Activated naive CD4-positive, alpha-beta T cell treated with anti-CD3 and anti-CD28 coated beads, Interleukin-2, amount 50 U/mL, for 24 hours (primary cell): ENCODE results near the gene KLK4.
"Not testable (repeated sequence)": the region's sequence is repeated elsewhere in the genome, so short reads cannot be mapped to it uniquely, and the experiment has no call there.

Experiments used
- H3K27ac Mint-ChIP-seq: one replicate; pipeline ENCODE4 v1.8.0; 2021; ENCODE audit warnings: mild to moderate bottlenecking, mixed read lengths
- H3K27me3 Mint-ChIP-seq: one replicate; pipeline ENCODE4 v1.8.0; 2021; ENCODE audit warnings: mixed read lengths
- H3K36me3 Mint-ChIP-seq: one replicate; pipeline ENCODE4 v1.8.0; 2021; ENCODE audit warnings: mixed read lengths
- H3K4me1 Mint-ChIP-seq: one replicate; pipeline ENCODE4 v1.8.0; 2021; ENCODE audit warnings: mixed read lengths
- H3K4me3 Mint-ChIP-seq: one replicate; pipeline ENCODE4 v1.8.0; 2021; ENCODE audit warnings: mild to moderate bottlenecking, mixed read lengths
- H3K9me3 Mint-ChIP-seq: one replicate; pipeline ENCODE4 v1.8.0; 2021; ENCODE audit warnings: mixed read lengths

KLK4 gene

DNA sequence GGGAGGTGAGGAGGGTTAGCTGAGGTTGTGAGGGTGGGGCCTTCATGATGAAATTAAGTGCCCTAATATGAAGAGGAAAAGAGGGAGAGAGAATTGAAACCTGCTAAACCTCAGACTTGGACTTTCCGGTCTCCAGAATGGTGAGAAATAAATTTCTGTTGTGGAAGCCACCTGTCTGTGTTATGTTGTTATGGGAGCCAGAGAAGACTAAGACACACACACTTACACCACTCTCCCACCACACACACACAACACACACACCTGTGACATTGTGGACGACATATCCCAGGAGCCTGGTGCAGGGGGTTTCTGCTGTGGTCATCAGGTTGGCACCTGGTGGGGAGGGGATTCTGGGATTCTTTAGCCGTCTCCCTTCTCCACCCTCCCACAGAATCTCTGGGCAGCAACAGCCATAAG lies 14.0 kb downstream of the KLK4 start:
- no peaks in the 10 kb centered on the region for H3K9me3 Mint-ChIP-seq
- H3K36me3 Mint-ChIP-seq: no peaks in the 10 kb centered on the region
- peaks cover 10% of the 10 kb centered on the region for H3K27me3 Mint-ChIP-seq
- no peaks in the 10 kb centered on the region for H3K4me1 Mint-ChIP-seq
- no peak overlapping the region for H3K4me3 Mint-ChIP-seq
- H3K27ac Mint-ChIP-seq: no peak overlapping the region

DNA sequence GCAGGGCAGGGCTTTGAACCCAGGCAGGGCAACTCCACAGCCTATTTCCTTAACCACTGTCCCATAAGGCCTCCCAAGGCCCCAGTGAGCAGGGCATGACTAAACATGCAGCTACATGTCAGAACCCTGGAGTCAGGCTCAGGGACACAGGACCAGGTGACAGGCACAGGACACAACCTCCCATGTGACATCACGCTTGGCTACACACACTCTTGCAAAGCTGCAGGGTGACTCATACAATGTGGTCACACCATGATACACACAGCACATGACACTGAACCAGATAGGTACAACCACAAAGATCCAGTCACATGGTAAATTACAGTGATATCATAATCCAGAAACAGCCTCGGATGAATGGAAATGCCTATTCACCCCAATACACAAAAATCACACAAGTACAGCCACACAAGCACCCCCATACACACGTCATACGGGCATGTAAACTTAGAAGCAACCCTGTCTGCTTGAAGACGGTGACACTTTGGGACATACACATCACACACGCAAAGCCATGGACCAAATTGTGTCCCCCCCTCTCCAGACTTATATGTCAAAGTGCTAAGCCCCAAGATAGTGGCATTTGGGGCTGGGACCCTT lies 14.5 kb downstream of the KLK4 start:
- no peak overlapping the region for H3K27ac Mint-ChIP-seq

DNA sequence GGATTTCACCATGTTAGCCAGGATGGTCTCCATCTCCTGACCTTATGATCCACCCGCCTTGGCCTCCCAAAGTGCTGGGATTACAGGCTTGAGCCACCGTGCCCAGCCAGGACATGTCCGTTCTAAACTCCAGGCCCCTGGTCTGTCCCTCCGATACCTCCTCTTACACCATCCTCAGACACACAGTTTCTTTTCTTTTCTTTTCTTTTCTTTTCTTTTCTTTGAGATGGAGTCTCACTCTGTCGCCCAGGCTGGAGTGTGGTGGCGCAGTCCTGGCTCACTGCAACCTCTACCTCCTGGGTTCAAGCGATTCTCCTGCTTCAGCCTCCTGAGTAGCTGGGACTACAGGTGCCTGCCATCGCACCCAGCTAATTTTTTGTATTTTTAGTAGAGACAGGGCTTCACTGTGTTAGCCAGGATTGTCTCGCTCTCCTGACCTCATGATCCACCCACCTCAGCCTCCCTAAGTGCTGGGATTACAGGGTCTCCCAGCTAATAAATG lies 15.1 kb downstream of the KLK4 start:
- H3K27me3 Mint-ChIP-seq, H3K4me1 Mint-ChIP-seq, H3K27ac Mint-ChIP-seq, H3K4me3 Mint-ChIP-seq, H3K9me3 Mint-ChIP-seq, H3K36me3 Mint-ChIP-seq: not testable (repeated sequence)

More for the DNA sequence above, 14.5 kb downstream of the KLK4 start:
- no peaks in the 10 kb centered on the region for H3K9me3 Mint-ChIP-seq
- H3K4me3 Mint-ChIP-seq: no peak overlapping the region
- H3K4me1 Mint-ChIP-seq: no peaks in the 10 kb centered on the region
- peaks cover 10% of the 10 kb centered on the region for H3K27me3 Mint-ChIP-seq
- H3K36me3 Mint-ChIP-seq: no peaks in the 10 kb centered on the region

DNA sequence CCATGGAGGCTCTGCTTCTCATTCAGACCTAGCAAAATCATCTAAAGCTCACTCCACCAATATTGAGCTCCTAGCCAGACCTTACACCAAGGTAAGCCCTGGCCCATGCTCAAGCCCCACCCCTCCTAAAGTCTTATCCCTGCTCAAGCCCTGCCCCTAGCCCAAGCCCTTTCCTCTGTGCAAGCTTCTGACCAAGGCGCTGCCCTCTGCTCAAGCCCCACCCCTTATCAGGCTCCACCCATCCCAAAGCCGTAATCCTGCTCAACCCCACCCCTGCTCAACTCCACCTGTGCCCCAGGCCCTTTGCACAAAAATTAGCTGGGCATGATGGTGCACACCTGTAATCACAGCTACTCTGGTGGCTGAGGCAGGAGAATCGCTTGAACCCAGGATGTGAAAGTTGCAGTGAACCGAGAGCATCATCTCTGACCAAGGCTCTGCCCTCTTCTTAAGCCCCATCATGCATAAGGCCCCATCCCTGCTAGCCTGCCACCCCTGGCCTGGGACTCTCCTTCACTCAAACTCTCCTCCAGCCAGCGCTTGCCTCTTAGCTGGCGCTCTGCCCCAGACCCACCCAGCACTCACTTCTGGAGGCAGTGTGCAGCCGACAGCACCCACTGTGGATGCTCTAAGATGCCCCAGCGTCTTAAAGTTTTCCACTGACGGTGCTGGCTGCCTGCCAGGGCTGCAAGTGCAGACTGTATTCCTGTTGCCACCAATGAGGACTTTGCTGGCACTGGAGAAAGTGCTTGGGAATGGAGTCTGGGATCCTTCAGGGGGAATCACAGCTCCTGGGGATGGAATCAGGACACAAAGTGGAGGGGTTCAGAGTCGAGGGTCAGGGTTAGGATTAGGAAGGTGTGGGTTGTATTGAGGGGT lies 16.5 kb downstream of the KLK4 start:
- Mint-ChIP-seq H3K9me3 (no peaks in the 10 kb centered on the region), H3K4me3 (no peak overlapping the region), H3K36me3 (no peaks in the 10 kb centered on the region), H3K4me1 (no peaks in the 10 kb centered on the region), H3K27me3 (peaks cover 11% of the 10 kb centered on the region), H3K27ac (no peak overlapping the region)

DNA sequence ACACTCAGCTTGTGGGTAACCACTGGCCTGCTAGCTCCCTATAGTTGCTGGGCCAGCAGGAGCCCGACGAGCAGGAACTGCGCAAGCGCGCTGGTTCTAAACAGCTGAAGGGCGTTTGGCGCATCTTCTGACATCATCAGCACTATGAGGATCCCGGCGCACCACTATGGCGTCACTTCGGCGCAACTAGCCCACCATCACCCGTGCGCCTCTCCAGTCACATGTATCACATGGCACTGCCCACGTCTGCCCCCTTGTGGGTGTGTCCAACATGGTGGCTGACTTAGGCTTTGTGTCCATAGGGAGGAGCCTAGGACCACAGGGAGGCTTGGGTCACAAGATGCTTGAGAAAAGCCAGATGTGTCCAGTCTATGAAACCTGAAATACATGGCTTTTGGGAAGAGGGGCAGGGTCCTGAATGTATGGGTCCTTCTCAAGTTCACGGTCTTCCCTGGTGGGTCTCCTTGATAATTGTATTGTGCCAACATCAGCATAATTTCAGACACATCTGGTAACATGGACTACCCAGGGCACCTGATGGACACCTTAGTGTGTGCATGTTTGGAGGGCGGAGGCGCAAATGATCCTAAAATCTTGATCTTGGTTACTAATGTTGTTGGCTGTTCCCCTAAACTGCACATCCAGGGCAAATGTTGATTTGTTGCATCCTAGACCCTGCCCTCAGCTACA lies 18.0 kb downstream of the KLK4 start:
- Mint-ChIP-seq H3K27me3 (peaks cover 15% of the 10 kb centered on the region), H3K4me3 (no peak overlapping the region), H3K4me1 (no peaks in the 10 kb centered on the region), H3K9me3 (no peaks in the 10 kb centered on the region), H3K27ac (no peak overlapping the region), H3K36me3 (no peaks in the 10 kb centered on the region)

DNA sequence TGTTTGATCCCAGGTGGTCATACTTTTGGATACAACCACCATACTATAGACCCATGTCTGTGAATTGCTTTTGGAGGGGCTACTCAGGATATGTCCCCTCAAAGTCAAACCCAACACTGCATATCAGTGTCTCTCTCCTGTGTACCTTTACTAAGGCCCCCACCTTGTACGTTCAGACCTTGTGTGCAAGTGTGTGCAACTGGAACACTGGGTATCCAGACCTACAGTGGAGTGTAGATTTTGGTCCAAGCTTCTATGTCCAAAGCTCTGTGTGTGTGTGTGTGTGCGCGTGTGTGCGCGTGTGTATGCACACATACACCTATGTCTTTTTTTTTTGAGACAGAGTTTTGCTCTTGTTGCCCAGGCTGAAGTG lies 20.0 kb downstream of the KLK4 start:
- Mint-ChIP-seq H3K27ac (no peak overlapping the region), H3K4me1 (no peaks in the 10 kb centered on the region), H3K4me3 (no peak overlapping the region), H3K27me3 (peaks cover 22% of the 10 kb centered on the region), H3K9me3 (no peaks in the 10 kb centered on the region), H3K36me3 (no peaks in the 10 kb centered on the region)

DNA sequence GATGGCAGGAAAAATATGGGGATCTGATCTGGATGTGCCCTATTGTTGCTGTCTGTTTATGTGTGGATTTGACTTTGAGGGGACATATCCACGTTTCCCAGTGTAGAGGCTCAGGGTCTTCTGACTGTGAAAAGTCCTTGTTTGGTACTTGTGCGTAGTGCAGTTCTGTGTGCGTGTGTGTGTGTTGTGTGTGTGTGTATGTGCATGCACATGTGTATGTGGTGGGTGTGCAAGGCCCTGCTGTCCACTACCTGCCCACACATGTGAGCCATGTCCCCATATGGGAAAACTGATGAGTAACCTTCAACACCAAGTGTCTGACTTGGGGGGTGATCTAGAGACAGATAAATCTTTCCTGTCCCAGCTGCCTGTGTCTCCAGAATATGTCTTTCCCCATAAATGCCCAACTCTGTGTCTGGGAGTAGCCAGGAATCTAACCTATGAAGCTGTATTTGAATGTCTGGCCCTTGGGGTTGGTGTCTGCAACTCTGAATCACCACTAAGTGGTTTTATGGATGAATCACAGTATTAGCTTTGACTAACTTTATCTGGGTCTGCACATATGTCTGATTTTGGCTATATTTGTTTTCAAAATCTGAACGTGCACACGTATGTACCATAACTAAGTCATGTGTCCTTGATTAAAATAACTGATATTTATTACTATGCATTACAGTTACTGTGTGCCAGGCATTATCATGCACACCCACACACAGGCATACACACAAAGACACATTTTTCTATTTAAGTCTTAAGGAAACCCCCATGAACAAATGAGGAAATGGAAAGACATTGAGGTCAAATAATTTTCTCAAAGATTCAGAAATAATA lies 20.6 kb downstream of the KLK4 start:
- no peaks in the 10 kb centered on the region for H3K9me3 Mint-ChIP-seq
- no peaks in the 10 kb centered on the region for H3K36me3 Mint-ChIP-seq
- H3K27me3 Mint-ChIP-seq: peaks cover 24% of the 10 kb centered on the region
- no peaks in the 10 kb centered on the region for H3K4me1 Mint-ChIP-seq
- no peak overlapping the region for H3K27ac Mint-ChIP-seq
- no peak overlapping the region for H3K4me3 Mint-ChIP-seq

DNA sequence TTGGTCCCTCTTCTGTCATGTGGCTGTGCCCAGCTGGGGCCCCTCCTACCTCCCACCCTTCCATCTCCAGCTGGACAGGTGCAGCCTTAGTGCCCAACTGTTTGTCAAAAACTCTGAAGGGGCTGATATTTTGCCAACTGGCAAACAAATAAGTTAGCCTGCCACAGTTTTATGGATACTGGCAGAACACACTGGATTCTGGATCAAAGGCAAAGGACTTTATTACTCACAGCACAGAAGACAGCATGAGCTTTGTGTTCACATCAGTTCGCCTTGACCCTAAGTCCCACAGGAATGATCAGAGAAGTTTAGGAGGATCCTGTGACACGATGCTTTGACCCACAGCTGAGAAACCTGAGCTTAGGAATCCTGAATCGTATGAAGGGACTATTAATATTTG lies 21.6 kb downstream of the KLK4 start:
- no peak overlapping the region for H3K27ac Mint-ChIP-seq

DNA sequence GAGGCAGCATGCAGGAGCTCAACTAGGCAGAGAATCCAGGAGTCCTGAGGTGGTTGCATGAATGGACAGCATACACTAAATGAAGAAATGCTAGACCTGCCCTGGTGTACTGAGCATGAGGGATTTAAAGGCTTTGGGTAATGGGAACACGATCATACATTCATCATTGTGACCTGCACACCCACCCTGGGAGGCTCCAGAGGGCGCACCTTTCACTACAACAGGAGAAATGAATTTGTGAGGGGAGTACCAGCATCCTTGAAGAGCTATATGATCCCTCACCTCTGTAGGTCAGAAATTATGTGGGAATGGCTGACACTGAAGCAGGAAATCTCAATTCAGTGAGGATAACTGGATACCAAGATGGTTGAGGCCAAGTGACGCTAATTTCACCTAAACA lies 29.0 kb downstream of the KLK4 start:
- H3K9me3 Mint-ChIP-seq: no peaks in the 10 kb centered on the region
- peaks cover 29% of the 10 kb centered on the region for H3K27me3 Mint-ChIP-seq
- H3K4me1 Mint-ChIP-seq: no peaks in the 10 kb centered on the region
- no peaks in the 10 kb centered on the region for H3K36me3 Mint-ChIP-seq
- H3K4me3 Mint-ChIP-seq: no peak overlapping the region
- H3K27ac Mint-ChIP-seq: no peak overlapping the region

More for the DNA sequence above, 21.6 kb downstream of the KLK4 start:
- no peaks in the 10 kb centered on the region for H3K36me3 Mint-ChIP-seq
- H3K27me3 Mint-ChIP-seq: peaks cover 24% of the 10 kb centered on the region
- H3K4me1 Mint-ChIP-seq: no peaks in the 10 kb centered on the region
- no peaks in the 10 kb centered on the region for H3K9me3 Mint-ChIP-seq
- no peak overlapping the region for H3K4me3 Mint-ChIP-seq

DNA sequence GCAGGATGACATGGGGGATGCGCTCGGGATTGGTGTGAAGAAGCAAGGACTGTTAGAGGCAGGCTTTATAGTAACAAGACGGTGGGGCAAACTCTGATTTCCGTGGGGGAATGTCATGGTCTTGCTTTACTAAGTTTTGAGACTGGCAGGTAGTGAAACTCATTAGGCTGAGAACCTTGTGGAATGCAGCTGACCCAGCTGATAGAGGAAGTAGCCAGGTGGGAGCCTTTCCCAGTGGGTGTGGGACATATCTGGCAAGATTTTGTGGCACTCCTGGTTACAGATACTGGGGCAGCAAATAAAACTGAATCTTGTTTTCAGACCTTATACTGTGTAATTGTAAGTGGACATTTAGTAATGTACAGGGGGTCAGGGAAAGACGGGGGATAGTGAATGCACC lies 31.0 kb downstream of the KLK4 start:
- peaks cover 20% of the 10 kb centered on the region for H3K27me3 Mint-ChIP-seq
- H3K4me1 Mint-ChIP-seq: no peaks in the 10 kb centered on the region
- H3K27ac Mint-ChIP-seq: no peak overlapping the region
- H3K9me3 Mint-ChIP-seq: no peaks in the 10 kb centered on the region
- H3K36me3 Mint-ChIP-seq: no peaks in the 10 kb centered on the region
- no peak overlapping the region for H3K4me3 Mint-ChIP-seq

DNA sequence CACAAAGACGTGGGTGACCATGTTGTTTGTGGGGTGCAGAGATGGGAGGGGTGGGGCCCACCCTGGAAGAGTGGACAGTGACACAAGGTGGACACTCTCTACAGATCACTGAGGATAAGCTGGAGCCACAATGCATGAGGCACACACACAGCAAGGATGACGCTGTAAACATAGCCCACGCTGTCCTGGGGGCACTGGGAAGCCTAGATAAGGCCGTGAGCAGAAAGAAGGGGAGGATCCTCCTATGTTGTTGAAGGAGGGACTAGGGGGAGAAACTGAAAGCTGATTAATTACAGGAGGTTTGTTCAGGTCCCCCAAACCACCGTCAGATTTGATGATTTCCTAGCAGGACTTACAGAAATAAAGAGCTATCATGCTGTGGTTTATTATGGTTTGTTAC lies 32.3 kb downstream of the KLK4 start:
- Mint-ChIP-seq H3K9me3 (no peaks in the 10 kb centered on the region), H3K27me3 (peaks cover 19% of the 10 kb centered on the region), H3K27ac (no peak overlapping the region), H3K4me1 (no peaks in the 10 kb centered on the region), H3K4me3 (no peak overlapping the region), H3K36me3 (no peaks in the 10 kb centered on the region)

DNA sequence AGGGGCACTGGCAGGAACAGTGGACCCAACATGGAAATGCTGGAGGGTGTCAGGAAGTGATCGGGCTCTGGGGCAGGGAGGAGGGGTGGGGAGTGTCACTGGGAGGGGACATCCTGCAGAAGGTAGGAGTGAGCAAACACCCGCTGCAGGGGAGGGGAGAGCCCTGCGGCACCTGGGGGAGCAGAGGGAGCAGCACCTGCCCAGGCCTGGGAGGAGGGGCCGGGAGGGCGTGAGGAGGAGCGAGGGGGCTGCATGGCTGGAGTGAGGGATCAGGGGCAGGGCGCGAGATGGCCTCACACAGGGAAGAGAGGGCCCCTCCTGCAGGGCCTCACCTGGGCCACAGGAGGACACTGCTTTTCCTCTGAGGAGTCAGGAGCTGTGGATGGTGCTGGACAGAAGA lies 33.9 kb downstream of the KLK4 start:
- Mint-ChIP-seq H3K27ac (no peak overlapping the region), H3K9me3 (no peaks in the 10 kb centered on the region), H3K4me3 (no peak overlapping the region), H3K36me3 (no peaks in the 10 kb centered on the region), H3K27me3 (peaks cover 19% of the 10 kb centered on the region), H3K4me1 (no peaks in the 10 kb centered on the region)

DNA sequence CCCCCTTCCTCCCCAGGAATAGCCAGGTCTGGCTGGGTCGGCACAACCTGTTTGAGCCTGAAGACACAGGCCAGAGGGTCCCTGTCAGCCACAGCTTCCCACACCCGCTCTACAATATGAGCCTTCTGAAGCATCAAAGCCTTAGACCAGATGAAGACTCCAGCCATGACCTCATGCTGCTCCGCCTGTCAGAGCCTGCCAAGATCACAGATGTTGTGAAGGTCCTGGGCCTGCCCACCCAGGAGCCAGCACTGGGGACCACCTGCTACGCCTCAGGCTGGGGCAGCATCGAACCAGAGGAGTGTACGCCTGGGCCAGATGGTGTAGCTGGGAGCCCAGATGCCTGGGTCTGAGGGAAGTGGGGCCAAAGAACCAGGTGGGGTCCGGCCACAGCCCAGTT lies 34.7 kb downstream of the KLK4 start:
- no peak overlapping the region for H3K4me3 Mint-ChIP-seq
- H3K4me1 Mint-ChIP-seq: no peaks in the 10 kb centered on the region
- no peaks in the 10 kb centered on the region for H3K36me3 Mint-ChIP-seq
- no peak overlapping the region for H3K27ac Mint-ChIP-seq
- no peaks in the 10 kb centered on the region for H3K9me3 Mint-ChIP-seq
- peaks cover 18% of the 10 kb centered on the region for H3K27me3 Mint-ChIP-seq

DNA sequence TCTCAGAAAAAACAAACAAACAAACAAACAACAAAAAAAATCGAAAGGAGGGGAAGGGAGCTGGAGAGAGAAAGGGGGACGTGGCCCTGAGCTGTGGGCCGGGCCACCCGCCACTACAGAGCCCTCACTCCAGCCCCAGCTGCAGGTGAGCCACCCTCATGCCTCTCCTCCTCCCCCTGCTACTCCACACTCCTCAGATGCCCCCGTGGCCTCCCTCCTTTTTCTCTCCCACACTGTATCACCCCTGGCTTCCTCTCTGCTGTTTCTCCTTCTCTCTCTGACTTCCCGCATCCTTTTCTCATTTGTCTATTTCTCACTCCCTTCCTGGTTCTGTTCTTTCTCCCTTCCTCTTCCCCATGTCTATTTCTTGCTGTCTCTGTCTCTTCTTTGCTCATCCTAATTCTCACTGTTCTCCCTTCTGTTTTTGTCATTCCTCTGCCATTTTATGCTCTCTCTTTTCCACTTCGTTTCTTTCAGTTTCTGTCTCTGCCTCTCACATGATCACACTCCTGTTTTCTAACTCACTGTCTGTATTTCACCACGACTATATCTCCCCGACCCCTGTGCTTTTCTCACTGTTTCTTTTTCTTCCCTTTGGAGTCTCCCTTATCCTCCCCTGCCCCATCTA lies 35.3 kb downstream of the KLK4 start:
- Mint-ChIP-seq H3K27ac (no peak overlapping the region), H3K27me3 (peaks cover 23% of the 10 kb centered on the region), H3K4me3 (no peak overlapping the region), H3K4me1 (no peaks in the 10 kb centered on the region), H3K9me3 (no peaks in the 10 kb centered on the region), H3K36me3 (no peaks in the 10 kb centered on the region)

DNA sequence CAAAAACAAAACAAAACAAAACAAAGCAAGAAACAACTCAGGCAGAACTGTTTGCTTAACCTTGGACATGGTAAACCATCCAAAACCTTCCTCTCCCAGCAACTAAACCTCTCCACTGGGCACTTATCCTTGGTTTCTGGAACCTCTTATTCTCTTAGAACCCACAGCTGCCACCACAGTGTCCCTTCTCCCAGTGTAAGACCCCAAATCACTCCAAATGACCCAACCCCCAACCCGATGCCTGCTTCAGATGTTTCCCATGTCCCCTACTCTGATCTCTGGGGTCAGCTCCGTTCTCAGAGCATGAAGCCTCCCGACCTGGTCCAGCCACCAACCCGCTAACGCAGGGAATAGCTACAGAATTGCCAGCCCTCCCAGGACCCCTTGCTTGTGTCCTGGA lies 37.0 kb downstream of the KLK4 start:
- Mint-ChIP-seq H3K4me3 (no peak overlapping the region), H3K27ac (no peak overlapping the region), H3K27me3 (peaks cover 23% of the 10 kb centered on the region), H3K4me1 (no peaks in the 10 kb centered on the region), H3K36me3 (no peaks in the 10 kb centered on the region), H3K9me3 (no peaks in the 10 kb centered on the region)
